SH-SY5Y (cell line): ENCODE results near the gene CD274.

Source experiments
- GATA2 ChIP-seq: IDR thresholded peaks from 2 replicates; pipeline ENCODE4 v1.6.1; 2011; ENCODE audit warnings: mild to moderate bottlenecking, low read depth, low read length
- GATA3 ChIP-seq: IDR thresholded peaks from 2 replicates; pipeline ENCODE4 v1.6.1; 2011; ENCODE audit warnings: low read depth, mild to moderate bottlenecking, low read length, moderate library complexity

DNA sequence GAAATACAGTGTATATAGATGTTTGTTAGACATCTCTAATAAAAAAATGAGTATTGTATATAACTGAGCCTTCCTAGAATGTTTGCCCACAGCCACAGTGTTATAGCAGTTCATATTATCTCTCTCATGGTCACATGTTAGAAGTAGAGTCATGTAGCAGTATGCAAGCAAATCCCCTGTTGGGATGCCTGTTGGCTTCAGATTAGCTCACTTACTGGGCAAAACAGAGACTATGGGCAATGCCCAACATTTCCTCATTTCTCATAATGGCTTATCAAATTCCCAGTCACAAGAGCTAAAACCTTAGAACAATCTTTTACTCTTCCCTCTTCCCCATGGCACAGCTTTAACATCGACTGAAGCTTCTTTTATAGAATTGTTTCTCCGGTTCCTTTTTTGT, 33.0 kb downstream of the CD274 start:
- TF ChIP-seq GATA3 (no peak), GATA2 (no peak)
